Kasumi-1 (cell line): ENCODE measurements around the gene PPP2R2C.

Experiments
- DNase-seq, 2 experiments: peaks; one replicate each; lab custom pipeline; 2025; lab: John Stamatoyannopoulos, UW

Gene PPP2R2C

GRCh38 chr4:6469144-6469543 lies 3.3 kb downstream of the PPP2R2C start:
- no peak for DNase-seq

GRCh38 chr4:6468376-6468775 lies 4.0 kb downstream of the PPP2R2C start:
- DNase-seq: no peak

- no peak for DNase-seq
These were observed 4.8 kb downstream of the PPP2R2C start for GRCh38 chr4:6467600-6467999.

GRCh38 chr4:6466756-6467381 lies 5.5 kb downstream of the PPP2R2C start:
- DNase-seq: no peak

GRCh38 chr4:6465955-6466354 lies 6.5 kb downstream of the PPP2R2C start:
- DNase-seq: no peak

- DNase-seq: no peak
These were observed 7.4 kb downstream of the PPP2R2C start for GRCh38 chr4:6464842-6465588.

- no peak for DNase-seq
These were observed 8.8 kb downstream of the PPP2R2C start for GRCh38 chr4:6463311-6464289.

GRCh38 chr4:6461301-6462165 lies 10.9 kb downstream of the PPP2R2C start:
- DNase-seq: no peak

- no peak for DNase-seq
These were observed 11.5 kb downstream of the PPP2R2C start for GRCh38 chr4:6460876-6461275.

- no peak for DNase-seq
These were observed 13.9 kb downstream of the PPP2R2C start for GRCh38 chr4:6458528-6458927.

- no peak for DNase-seq
These were observed 16.0 kb downstream of the PPP2R2C start for GRCh38 chr4:6456450-6456849.

GRCh38 chr4:6454112-6454910 lies 18.1 kb downstream of the PPP2R2C start:
- no peak for DNase-seq

GRCh38 chr4:6453688-6453990 lies 18.8 kb downstream of the PPP2R2C start:
- DNase-seq: no peak

GRCh38 chr4:6452897-6453687 lies 19.3 kb downstream of the PPP2R2C start:
- DNase-seq: no peak

GRCh38 chr4:6452116-6452896 lies 20.1 kb downstream of the PPP2R2C start:
- DNase-seq: no peak

- DNase-seq: no peak
These were observed 21.1 kb downstream of the PPP2R2C start for GRCh38 chr4:6451309-6451708.

- no peak for DNase-seq
These were observed 21.7 kb downstream of the PPP2R2C start for GRCh38 chr4:6450709-6451108.

GRCh38 chr4:6449746-6450369 lies 22.6 kb downstream of the PPP2R2C start:
- no peak for DNase-seq

GRCh38 chr4:6449335-6449734 lies 23.1 kb downstream of the PPP2R2C start:
- no peak for DNase-seq
